Myocyte (in vitro differentiated cells): Measurements from ENCODE around the gene ATP11A. TPM values are rescaled to one million over a fixed set of nuclear protein-coding genes. Genes with fewer than 3 reads are reported as not detected.
A peak's percentile ranks its signal among the peaks of the same experiment; 100 is the strongest.
"Not testable (repeated sequence)": the region's sequence is repeated elsewhere in the genome, so short reads cannot be mapped to it uniquely, and the experiment has no call there.

Experiments
- DNase-seq: peaks from one replicate; pipeline ENCODE4 v3.0.0-alpha.2; 2012; ENCODE audit warnings: low read depth
- total RNA-seq: library from RNA; depleted of rRNA; stranded (reverse); fragments of >200 nt; gene quantifications from 2 replicates; pipeline ENCODE4 v1.2.3, GENCODE V29; 2014

Gene ATP11A
- total RNA-seq, 1 donor from 2014 or later: 8.0 TPM

DNA sequence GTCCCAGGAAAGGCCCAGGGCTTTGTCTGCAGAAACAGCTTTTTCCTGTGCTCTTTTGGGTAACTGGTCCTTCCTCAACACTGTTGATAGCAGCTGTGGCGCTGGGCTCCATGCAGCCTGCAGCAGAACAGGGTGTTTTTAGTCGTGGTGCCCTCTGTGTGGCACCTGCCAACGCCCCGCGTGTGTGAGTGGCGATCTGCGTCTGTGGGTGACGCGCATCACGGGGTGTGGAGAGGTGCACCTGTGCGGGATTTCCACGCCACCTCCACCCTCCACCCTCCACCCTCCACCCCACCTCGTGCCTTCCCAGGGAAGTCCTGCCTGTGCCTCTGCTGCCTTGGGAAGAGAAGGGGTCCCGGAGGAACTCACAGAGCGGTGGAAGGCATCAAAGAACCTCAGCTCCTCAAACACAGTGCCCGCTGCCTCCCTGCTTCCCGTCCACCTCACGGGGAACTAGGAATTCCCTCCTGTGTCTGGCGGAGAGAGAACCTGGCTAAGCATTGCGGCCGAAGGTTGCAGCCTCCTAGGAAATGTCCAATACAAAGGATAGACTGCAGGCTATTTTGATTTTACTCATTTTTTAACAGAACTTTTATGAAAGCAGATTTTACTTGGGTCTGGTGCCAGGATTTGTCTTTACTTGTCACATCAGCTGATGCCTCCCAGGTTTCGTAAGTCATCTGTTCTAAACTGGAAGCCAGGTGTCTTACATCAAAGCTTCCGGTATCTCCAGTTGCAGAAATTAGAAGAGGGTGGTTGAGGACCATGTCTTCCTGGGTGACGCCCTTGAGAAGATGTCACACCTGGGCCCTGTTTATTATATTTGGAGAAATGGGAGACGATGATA lies 84.0 kb downstream of the ATP11A start:
- no peak for DNase-seq

DNA sequence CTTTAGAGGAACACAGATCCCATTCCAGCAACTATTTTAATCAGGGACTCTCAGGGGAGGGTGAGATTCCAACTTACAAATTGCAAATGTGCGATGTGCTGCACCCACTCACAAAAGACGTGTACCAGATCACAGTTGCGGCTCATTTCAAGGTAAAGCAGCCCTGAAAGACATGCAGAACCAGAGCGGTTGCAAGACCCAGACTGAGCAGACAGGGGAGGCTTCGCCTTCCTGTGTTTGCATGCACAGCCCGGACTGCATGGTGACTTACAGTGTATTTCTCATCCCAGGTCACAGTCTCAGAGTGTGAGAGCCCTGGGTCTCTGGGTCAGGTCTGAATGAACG lies 84.6 kb downstream of the ATP11A start:
- no peak for DNase-seq

DNA sequence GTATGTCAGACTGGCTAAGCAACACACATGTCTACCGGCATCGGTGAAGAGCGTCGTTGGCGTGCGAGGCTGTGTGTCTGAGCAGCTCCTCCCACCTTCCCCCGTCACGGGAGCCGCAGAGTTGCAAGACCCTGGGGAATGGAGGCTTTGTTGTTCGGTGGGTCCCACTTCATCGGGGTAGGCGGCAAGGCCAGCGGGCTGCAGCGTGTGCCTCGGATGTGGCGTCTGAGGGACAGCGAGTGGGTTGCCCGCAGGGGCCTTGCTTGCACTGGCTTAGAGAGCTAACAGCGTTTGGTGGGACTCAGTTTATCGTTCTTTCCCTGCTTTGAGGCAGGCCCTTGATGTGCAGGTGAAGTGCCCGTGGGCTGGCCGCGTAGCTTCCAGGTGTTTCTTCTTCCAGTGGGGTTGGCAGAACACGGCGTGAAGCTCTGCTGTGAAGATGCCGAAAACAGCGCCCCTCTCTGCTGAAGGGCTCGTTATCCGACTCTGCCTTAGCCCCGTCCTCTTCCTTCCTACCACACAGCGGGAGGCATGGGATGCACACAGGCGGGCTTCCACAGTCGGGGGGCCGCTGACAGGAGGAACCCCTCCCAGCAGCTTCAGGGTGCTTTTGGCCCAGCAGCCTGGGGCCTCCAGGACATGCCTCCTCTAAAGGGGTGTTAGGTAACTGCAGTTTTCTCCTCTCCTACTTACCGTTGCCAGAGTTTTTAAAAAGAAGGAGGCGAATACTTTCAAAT lies 85.2 kb downstream of the ATP11A start:
- DNase-seq: no peak

DNA sequence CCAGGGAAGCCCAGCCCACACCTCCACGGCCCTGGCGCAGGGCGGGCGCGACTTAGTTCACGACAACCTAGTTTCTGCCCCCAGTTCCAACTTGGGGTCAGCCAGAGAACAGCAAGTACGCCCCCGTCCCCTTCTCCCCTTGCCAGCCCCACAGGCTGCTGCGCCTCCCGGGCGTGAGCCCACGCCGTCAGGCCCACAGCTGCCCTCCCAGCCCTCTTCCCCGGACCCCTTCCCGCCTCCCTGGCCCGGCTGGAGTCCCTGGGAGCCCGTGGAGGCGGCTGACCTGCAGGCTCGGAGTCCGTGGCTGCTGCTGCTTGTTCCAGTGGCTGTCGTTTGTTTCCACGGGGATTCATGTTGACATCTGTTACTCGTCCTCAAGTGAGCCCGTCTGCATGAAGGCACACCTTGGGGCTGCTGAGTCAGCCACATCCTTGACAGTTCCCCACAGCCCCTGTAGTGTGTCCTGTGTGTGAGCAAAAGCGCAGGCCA lies 86.0 kb downstream of the ATP11A start:
- DNase-seq: no peak

DNA sequence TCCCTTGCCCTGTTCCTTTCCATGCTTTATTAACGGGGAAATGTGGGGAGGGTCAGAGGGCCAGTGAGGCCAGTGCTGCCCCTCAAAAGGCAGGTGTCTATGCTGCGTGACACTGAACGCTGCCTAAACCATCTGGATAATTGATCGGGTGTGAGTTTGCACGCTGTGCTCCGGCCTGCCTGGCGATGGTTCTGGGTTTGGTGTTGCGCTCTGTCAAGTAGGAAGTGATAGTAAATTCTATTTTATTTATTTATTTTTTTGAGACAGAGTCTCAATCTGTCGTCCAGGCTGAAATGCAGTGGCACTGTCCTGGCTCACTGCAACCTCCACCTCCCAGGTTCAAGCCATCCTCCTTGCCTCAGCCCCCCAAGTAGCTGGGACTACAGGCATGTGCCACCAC lies 86.5 kb downstream of the ATP11A start:
- DNase-seq: no peak

DNA sequence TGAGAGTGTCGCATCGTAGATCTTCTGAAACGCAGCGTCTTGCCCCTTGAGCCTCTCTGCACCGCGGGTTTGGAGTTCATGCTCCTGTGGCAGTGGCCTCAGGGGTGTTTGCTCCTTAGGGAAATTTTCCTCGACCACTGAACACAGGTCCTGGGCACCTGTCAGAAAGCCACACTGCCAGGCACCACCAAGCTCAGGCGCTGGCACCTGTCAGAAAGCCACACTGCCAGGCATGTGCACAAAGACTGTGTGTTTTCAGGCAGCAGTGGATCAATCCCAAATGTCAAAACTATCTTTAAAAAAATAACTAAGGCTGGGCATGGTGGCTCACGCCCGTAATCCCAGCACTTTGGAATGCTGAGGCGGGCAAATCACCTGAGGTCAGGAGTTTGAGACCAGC lies 87.1 kb downstream of the ATP11A start:
- DNase-seq: peak; percentile 49

DNA sequence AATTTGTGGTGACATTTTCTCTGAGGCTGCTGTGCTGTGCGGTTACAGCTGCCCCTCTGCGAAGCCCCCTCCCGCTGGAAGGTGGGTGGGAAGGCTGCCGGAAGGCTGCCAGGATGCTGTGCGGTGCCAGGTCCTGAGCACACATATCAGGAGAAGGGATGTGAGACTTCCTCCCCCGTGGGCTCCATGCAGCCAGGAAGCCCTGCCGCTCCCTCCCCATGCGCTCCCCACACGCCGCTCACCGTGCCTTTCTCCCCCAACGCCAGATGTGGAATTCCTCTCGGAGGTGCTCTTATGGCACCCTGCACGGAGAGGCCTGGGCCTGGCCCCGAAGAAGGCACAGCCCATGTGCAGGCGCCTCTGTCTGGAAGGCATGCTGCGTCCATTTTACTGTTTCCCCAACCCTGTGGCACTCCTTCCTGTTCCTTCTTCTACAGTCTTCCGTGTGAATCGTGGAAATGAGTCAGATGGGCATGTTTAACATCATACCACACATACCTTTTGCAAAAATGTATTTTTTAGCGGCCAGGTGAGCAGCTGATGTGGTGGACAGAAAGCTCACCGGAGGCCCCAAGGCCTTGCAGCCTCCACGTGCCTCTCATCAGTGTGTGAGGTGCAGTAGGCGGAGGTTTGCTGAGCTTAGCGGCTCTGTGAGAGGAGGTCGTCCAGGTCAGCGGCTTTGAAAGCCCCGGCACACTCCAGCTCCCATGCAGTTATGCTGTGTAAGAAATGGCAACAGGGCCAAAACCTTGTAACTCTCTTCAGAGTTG lies 88.0 kb downstream of the ATP11A start:
- DNase-seq: no peak

DNA sequence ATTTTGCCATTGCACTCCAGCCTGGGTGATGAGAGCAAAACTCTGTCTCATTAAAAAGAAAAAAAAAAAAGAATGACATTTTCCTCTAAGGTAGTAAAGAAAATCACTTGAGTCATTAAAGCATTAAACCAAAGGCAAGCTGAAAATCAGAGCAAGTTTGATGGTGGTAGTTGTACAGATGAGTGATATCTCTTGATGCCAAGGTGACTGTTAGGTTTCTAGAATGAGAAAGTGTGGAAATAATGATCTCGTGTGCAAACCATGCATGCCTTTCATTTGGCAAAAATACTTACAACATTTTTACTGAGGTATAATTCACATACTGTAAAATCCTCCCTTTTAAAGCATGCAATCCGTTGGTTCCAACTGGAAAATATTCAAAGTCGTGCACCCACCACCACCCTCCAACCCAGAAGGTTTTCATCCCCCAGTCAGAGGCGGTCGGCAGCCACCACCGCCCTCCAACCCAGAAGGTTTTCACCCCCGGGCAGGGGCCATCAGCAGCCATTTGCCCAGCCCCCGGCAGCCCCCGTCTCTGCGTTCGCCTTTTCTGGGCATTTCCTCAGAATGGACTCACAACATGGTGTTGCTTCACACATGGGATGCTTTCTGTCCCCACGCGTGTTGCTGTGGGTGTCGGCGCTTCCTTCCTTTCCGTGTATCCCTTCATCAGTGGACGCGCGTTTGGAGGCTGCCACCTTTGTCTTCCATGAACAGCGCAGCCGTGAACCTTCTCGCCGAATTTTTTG lies 90.2 kb downstream of the ATP11A start:
- no peak for DNase-seq

DNA sequence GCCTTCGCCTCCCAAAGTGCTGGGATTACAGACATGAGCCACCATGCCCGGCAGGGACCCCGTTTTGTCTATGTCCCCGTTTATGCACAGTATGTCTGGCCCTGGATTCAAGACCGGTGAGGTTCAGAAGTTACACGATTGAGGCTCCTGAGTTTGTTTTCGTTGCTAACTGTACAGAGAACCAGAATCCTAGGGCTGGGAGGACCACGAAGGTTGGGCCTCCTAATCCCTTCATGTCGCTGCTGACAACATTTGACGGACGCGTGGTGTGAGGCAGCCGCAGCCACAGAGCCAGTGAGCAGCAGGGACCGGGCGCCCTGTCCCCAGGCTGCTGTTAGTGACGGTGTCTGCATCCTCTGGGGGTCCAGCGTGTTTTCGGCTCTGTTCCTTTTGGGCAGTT lies 91.4 kb downstream of the ATP11A start:
- no peak for DNase-seq

DNA sequence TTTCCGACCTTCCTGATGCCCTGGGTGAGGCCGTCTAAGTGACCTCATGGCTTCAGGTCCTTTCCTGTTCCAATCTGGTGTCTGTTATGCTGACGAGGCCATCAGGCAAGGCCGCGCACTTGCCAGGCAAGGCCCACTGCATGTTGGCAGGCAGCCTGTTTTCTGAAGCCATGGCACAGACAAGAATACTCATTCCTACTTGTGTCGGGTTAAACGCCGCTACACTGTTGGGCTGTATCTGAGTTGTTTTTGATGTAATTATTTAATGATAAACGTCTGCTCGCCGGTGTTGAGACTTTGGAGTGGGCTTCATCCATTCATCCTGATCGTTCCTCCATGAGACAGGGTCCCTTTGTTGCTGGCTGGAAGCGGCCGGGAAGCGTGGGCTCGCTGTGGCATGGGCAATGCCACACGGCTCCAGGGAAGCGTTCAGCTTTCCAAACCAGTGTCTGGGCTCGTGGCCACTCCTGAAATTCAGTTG lies 92.1 kb downstream of the ATP11A start:
- DNase-seq: peak; percentile 18

DNA sequence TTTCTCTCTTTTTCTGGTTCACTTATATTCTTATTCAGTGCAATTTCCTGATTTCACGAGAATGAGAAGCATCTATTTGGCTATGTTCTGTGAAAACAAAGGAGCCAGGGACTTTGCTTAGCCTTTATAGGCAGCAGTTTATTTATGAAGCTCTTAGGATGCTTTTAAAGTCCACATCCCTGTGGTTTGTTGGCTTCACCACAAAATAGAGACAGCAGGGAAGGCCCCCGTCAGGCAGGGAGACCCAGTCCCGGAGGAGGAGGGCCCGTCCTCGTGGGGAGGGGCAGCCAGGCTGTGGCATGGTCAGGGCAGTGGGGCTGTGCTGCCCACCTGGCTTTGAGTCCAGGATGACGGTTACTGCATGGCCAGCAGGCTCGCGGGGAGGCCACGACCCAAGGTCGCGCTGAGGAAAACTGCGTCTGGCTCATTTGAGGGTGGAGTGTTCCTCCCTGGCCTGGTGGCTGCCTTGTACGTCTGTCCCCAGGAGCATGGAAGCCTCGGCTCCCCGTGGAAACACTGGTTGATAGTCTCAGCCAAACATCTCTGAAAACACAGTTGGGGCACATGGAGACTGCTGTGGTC lies 92.7 kb downstream of the ATP11A start:
- DNase-seq: peak; percentile 35

DNA sequence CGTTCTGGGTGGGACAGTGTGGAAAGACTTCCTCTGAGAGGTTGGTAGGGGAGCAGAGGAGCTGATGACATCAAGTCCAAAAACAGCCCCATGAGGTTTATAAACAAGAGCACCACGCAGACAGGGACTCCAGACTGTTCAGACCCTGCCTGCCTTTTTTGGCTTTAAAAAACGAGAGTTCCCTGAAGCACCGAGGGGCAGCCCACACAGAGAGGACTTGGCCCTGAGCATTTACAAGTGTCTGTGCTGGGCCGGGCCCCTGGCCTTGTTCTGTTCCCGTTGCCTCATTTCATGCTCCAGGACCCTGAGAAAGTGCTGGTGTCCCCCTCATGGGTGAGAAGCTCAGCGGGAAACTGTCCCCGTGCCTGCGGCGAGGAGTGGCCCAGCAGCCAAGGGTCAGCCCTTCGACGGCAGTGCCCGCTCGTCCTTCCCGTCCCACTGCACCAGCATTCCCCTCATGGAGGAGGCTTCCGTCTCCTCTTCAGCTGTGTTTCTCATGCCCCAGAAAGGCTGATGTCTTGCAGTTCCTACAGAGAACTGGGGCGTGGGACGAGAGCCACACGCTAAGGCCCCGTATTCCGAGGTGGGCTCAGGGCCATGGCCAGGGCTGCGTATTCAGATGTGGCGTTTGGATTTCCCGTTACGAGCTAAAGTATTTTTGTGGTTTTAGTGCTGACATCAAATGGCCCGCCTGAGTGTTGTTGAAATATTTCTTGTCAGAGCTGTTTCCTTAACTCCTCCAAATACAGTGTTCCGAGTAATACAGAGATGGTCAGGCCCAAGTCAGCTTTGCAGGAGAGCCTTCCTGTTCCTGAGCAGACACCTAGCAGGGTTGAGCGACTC lies 93.5 kb downstream of the ATP11A start:
- peak; percentile 16 for DNase-seq

DNA sequence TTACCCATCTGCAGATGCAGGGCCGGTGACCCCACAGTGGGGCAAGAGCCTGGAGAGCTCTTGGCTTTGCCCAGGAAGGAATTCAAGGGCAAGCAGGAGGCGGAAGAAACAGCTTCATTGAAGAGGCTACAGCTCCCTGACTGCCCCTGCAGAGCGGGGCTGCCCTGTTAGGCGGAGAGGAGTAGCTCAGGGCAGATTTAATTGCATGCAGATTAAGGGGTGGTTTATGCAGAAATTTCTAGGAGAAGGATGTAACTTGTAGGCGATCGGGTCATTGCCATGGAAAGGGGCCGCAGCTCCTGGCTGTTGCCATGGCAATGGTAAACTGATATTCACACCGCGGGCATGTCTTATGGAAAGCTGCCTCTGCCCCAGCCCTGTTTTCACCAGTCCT lies 94.1 kb downstream of the ATP11A start:
- no peak for DNase-seq

DNA sequence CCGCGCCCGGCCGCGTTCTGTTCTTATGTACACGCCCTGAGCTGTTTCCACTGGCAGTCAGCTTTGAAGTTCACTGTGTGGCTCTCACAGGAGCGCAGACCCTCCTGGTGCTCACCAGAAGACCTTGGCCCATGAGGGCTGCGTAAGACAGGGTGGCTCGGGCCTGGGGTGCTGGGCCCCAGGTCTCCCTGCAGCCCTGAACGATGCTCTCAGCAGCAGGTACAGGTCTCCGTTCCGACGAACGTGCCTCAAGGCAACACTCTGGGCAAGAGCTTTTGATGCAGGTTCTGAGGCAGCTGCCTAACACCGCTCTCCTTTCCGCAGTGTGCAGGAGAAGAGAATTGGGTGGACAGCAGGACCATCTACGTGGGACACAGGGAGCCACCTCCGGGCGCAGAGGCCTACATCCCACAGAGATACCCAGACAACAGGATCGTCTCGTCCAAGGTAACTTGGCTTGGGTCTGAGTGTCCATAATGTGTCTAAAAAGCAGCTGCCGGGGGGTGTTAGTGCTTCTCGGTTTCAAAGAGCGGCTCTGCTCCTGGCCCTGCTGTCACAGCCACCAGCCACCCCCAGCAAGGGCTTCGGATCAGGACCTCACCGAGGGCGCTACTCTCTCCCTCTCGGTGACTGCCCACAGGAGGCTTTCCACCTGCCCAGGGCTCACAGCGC lies 95.1 kb downstream of the ATP11A start:
- DNase-seq: no peak

DNA sequence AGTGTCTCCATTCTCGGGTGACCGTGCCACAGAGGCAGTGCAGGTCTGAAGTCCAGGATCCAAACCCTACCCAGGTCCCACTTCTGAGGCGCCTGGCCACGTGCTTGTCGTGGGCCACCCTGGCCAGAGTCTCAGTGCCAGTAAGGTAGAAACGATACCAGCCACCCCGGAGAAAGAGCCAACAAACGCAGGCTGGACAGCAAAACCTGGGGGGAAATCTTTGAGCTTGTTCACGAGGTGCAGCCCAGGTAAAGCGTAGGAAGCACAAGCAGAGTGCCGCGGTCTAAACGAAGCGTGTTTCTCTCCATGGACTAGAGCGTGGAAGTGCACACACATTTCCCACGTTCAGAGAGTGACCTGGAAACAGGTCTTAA lies 95.6 kb downstream of the ATP11A start:
- DNase-seq: no peak

DNA sequence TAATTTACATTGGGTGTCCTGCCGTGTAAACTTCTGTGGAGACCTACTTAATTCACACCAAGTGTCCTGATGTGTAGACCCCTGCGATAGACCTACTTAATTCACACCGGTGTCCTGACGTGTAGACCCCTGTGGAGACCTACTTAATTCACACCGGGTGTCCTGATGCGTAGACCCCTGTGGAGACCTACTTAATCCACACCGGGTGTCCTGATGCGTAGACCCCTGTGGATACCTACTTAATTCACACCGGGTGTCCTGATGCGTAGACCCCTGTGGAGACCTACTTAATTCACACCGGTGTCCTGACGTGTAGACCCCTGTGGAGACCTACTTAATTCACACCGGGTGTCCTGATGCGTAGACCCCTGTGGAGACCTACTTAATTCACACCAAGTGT lies 97.0 kb downstream of the ATP11A start:
- DNase-seq: not testable (repeated sequence)

DNA sequence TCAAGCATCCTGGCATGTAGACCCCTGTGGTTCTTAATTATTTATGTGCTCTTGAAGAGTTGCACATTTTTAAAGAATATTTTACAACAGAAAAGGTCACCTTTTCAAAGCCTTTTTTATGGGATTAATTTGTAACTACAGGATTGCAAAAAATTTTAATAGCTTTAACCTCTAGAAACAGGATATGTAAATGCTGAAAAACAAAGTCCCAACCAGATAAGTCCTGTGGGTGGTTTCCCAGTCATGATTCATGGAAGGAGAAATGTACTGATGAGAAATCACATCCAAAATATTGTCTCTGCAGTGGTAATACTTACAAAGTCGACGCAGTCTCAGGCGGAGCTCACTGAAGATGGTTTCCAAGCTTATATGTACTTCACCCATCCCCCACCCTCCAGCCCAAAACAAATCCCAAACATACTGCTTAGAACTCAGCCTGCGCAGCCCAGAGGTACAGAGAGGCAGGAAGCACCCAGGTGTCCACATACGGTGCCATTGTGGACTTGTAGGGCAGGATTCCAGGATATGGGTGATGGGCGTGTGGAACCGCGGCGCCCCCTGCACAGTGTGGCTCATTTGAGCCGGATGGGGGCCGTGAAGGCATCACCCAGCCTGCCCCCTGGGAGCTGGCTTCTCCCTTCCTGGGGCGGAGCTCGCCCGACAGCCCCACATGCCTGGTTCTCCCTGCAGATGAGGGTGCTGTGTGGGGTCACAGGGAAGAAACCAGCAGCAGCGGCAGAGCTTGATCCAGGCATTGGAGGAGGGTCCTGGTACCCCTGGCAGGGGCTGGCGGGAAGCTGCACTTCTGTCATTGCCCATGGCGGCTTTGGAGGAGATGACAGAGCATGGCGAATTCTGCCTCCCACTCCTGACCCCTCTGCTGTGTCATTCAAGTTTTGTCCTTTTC lies 101.2 kb downstream of the ATP11A start:
- no peak for DNase-seq
